ENCODE measurements around the gene RNU5D-1.
A peak's percentile ranks its signal among the peaks of the same experiment; 100 is the strongest.

RNU5D-1 gene

DNA sequence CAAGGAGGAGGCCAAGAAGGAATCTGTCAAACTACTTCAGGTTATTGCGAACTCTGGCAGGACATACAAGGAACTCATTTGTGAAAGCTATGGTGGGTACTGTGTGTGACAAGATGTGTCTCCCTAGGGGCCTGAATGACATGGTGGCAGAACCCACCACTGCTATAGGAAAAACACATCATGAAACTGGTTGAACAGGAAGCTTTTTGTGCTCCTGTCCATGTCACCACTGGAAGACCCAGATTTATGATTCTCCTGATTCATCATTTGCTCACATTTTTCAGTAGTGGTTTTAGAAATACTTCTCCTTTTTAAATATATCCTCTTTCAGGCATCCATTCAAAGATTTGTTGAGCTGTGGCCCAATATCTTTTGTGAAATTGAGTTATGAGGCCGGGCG lies 32.8 kb downstream of the RNU5D-1 start:
- no peak for DNase-seq

GRCh38 chr1:44696789-44697345 lies 34.1 kb downstream of the RNU5D-1 start:
- peak; percentile 58 to 63 for DNase-seq

GRCh38 chr1:44696101-44696500 lies 34.9 kb downstream of the RNU5D-1 start:
- no peak for DNase-seq

DNA sequence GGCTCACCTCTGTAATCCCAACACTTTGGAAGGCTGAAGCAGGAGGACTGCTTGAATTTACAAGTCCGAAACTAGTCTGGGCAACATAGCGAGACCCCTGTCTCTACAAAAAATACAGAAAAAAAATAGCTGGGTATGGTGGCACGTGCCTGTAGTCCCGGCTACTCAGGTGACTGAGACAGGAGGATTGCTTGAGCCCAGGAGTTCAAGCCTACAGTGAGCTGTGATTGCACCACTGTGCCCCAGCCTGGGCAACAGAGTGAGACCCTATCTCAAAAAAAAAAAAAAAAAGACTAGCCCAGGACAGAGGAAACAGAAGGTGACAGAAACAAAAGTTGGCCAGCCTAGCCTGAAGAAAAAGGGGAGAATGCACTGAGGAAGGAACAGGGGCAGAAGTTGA lies 35.3 kb downstream of the RNU5D-1 start:
- DNase-seq: no peak

DNA sequence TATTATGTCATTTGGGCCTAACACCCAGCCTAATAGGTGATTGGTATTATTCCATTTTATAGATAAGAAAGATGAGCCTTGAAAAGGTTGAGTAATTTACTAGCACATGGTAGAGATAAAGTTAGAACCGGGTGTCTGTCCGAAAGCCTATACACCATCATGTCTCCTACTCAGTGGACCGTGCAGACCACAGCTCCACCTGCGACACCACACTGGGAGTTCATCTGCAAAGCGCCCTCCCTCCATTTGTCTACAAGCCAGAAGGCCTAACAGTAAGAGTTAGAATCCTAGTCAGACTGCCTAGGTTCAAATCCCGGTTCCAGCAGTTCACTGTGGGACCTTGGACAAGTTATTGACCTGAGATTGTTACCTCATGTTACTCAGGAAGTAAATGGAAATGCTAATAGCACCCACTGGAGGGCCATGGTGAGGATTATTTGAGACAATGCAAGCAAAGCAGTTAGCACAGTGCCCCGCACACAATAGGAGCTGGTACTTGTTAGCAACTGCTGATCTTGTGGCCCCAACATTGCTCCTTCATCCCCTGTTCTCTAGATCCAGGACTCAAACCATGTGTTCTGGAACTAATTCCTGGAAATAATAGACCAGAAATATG lies 36.0 kb downstream of the RNU5D-1 start:
- no peak for DNase-seq

DNA sequence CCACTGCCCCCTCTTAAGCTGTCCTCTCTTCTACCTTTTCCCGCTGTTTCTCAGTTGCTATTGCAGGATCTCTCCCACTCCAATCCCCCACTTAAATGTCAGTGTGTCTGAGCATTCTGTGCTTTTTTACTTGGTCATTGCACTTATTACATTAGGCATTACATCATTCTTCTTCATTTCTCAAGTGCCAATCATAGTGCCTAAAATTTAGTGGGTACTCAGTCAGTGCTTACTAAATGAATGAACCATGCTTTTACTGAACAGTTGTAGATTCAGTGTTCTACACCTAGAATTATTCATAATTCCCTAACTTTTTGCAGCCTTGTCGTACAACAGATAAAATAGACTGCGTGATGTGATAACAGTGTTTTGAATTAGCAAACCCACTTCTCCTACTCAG lies 37.1 kb downstream of the RNU5D-1 start:
- DNase-seq: no peak

DNA sequence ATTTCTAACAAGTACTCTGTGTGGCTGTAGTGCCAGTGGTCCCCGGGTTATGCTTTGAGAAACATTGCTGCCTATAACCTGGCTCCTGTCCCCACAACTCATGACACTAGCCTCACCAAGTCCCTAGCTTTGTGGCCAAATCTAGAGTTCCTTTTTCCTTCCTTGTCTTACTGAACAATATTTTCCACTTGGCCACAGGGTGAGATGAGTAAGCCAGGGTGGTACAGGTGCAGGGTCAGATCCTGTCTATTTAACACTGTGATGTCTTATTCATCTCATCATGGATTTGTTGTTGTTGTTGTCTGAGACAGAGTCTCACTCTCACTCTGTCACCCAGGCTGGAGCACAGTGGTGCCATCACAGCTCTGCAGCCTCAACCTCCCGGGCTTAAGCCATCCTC lies 37.8 kb downstream of the RNU5D-1 start:
- DNase-seq: no peak

- no peak for DNase-seq
Observed at GRCh38 chr1:44689447-44689765, 41.6 kb downstream of the RNU5D-1 start.

GRCh38 chr1:44688760-44689446 lies 42.1 kb downstream of the RNU5D-1 start:
- no peak for DNase-seq

DNA sequence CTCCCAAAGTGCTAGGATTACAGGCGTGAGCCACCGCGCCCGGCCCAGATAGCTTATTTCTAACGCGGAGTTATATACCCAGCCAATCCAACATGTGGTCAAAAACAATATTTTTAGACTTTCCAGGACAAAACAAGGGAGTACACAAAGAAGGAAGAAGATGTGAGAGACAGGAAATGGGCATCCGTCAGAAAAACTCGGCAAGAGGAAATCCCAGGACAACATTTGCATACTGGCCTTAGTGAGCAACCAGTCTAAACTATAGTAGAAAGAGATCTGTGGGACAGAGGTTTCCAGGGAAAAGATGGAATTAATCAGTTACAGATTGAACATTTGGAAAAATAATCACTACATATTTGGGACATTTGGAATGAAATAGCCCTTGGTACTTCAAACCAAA lies 45.1 kb downstream of the RNU5D-1 start:
- DNase-seq: no peak

- no peak for DNase-seq
Observed at GRCh38 chr1:44685218-44685617, 45.8 kb downstream of the RNU5D-1 start.

DNA sequence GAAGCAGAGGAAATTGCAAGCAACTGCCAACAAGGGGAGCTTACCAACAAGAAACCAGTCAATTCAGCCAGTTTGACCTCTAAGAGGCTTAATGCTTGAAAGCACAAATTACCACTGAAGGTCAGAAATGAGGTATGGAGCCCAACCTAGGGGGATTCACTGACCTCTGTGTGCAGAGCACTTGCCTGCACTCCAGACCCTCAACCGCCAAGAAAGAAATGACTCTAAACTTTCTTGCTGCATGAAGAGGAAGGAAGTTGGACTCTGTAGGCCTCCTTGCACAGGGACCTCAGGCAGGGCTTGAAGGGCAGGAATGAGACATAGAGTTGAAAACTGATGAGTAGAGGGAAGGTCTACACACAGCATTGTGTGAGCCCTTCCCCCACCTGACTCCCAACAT lies 46.4 kb downstream of the RNU5D-1 start:
- no peak for DNase-seq

- DNase-seq: no peak
Observed at GRCh38 chr1:44682883-44683265, 48.1 kb downstream of the RNU5D-1 start.

GRCh38 chr1:44681905-44682882 lies 48.8 kb downstream of the RNU5D-1 start:
- no peak for DNase-seq

Data from activated T-cell treated with anti-CD3 and anti-CD28 coated beads, Interleukin-2, amount 50 U/mL, for 48 hours (primary cell).